GM21360 (cell line): Measurements from ENCODE around the gene RNPEPL1.

Experiments used
- ATAC-seq: cut with Tn5 transposase; IDR thresholded peaks from one replicate; pipeline ENCODE4 v1.9.1; 2021; ENCODE audit warnings: mild to moderate bottlenecking, moderate library complexity; ENCODE audit not compliant: unreplicated experiment

Gene RNPEPL1

DNA sequence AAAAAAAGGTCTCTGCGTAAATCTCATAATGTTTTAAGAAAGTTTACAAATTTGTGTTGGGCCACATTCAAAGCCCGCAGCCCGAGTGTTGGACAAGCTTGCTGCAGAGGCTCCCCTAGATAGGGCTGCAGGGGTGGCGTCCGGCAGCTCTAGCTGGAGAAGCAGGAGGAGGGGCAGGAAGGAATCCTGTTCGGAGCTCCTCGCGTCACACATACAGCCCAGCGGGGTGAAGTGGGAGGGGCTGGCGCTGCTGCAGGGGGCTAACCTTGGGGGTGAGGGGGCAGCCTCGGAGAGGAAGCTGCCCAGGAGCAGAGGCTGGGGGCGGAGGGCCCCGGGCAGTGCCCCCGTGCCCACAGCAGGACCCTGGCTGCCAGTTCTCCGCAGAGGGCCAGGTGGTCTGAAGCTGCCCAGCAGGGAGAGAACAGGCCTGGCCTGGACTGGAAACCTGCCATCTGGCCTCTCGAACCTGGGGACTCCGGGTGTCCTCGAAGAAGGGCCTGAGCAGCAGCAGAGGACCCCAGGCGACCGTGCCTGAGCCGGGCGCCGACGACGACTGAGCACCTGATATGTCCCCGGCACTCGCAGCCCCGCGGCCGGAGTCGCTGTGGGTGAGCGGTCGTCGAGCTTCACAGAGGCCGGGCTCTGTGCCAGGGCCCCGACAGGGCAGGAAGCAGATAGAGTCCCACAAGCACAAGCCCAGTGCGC is 54.4 kb downstream of the RNPEPL1 start:
- ATAC-seq: no peak

DNA sequence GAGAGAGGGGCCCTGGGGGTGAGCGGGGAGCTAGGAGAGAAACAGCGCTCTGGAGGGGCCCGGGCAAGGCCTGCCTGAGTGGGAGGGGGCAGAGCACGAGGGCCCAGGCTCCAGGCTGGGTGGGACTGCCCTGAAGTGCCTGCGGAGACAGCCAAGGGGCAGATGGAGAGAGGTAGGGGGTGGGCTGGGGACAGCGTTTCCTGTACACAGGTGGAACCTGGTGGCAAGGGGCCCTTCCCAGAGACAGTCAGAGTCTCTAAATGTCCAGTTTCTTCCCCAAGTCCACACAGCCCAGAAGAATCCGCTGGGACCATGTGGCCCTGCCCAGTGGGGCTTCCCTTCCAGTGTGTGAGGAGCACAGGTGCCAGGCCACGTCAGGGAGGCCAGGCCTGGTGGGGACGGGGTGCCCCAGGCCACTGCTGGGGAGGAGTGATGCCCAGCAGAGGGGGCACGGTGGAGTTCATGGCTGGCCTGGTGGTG is 55.3 kb downstream of the RNPEPL1 start:
- no peak for ATAC-seq

DNA sequence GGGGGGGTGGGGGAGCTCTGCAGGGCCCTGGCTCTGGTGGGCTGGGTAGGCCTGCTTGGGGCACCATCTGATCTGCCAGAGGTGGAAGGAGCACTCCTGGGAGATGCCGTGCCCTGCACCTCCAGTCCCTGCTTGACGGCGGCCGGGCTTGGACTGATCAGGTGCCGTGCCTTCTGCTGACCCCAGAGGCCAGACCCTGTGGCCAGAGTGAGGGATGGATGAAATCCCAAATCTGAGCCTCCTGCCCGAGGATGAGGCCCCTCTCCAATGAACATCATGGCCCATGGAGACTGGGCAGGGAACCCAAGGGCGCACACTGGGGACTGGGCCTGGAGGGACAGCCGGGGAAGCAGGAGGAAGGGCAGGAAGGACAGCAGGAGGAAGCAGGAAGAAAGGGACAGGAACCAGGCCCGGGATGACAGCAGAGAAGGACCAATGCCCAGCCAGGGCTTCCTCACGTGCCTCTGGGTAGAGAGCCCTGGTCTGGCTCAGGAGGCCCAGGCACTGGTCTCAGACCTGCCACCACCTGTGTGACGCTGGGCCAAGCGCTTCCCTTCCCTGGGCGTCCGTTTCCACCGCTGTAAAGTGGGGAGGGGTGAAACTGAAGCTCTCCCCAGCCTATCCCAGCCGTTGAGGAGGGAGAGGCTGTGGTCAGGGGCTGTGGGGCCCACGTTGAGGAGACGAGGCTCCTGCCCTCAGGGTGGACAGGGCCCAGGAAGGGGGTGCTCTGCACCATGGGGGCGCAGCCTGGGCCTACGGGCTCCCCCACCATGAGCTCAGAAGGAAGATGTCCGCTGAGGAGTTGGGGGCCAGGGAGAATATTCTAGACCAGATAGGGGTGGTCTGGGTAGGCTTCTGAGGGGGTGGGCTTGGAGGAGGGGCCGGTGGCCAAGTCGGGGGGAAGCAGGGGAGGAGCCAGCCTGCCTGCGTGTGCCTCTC is 56.0 kb downstream of the RNPEPL1 start:
- no peak for ATAC-seq

DNA sequence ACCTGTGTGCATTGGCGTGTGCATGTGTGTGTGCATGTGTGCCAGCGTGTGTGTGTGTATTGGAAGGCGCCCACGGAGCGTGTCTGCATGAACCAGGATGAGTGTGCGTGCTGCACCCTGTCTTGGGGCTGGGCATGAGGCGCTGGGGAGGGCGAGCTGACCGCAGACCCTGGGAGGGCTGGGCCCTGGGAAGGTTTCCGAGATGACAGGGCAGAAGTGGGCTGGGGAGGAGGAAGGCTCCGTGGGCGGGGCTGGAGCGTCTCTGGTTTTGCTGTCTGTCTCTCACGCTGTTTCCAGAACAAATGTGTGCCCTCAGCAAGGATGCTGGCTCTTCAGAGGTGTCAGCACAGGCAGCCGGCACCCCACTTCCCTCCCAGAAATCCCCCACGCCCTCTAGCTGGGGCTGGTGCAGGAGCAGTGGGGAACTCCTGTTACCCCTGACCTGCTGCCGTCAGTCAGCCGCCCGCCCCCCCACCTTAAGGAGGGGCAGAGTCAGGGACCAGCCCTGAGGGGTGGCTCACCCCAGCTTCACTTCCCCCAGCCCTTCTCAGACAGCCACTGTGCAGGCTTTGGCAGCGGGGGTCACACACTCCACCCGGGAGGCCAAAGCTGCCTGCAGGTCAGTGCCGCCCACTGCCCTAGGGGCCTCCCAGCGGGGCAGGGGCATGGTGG is 56.8 kb downstream of the RNPEPL1 start, which contains the start of gene GPR35:
Gene GPR35, plus strand, starts transcription at position 531 of the 672 bp plus-strand sequence. CDS start 4,473 bp downstream, outside the sequence.
- ATAC-seq: peak; percentile 31

DNA sequence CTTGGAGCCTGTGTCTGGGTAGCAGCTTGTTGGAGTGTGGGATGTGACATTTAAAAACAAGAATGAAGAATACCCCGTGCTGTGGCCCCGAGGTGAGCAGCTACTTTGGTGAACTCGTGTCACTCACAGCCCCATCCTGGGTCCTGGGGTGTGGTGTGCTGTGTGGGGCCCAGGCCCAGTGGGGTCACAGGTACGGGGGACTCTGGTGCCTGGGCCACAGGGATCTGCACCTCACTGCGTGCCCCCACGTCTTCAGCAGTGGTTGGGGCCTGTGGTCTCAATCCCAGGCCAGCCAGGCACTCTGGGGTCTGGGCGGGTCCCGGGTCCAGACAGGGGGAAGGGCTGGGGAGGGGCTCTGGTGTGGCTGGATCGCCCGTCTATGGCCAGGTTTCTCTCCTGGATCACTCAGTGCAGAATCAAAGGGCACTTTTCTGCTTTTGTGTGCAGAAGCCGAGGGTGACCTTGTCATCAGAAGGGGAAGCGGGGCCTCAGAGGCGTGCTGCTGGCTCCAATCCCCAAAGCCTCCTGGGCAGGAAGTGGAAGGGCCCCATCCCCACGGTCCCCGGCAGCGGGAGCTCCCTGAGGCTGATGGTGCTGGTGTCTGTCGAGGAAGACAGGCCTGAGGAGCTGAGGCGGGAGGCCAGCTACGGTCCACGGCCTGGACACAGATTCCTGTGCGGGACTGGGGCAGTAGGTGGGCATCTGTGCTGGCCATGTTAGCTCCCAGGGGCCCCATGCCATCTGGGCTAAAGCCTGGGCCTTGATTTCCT is 58.4 kb downstream of the RNPEPL1 start:
- no peak for ATAC-seq

DNA sequence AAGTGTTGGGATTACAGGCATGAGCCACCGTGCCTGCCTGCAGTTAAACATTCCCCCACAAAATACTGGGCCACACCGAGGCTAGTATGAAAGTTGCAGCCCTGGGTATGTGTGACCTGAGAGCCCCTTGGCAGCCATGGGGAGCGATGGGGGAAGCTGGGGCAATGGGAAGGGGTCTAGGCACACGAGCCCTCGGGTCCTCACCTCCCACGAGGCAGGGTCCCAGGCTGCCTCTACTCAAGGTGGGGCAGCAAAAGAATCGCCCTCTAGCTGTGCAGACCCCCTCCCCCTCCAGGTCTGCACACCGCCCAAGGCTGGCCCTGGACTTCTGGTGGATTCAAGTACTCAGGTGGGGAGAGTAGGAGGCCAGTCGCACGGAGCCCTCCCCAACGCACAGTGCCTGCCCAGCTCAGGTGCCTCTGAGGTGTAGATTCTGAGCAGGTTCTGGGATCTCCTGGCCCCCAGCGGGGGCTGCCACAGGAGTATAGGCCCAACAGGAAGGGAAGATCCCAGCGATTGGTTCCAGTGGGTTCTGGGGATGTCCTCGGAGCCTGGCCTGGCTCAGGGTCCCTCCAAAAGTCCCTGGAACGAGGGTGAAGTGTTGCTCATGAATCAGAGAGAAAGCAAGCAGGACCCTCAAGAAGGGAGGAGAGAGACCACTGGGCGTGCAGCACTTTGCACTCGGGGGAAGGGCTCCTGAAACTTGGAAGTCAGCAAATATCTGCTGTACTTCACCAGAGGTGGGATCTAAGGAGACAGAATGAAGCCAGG is 59.6 kb downstream of the RNPEPL1 start:
- no peak for ATAC-seq

DNA sequence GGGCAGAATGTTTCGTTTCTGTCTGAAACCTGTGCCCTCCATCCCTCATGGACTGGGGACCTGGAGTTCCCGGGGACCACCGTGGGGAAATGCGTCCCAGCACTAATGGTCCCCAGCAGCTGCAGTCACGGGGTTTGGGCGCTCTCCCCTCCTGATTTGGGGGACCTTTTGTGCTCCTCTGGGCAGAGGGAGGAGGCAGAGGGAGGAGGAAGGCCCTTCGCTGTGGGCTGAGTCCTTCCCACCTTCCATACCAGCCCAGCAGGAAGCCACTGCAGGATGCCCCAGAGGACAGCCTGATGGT is 60.2 kb downstream of the RNPEPL1 start:
- no peak for ATAC-seq

DNA sequence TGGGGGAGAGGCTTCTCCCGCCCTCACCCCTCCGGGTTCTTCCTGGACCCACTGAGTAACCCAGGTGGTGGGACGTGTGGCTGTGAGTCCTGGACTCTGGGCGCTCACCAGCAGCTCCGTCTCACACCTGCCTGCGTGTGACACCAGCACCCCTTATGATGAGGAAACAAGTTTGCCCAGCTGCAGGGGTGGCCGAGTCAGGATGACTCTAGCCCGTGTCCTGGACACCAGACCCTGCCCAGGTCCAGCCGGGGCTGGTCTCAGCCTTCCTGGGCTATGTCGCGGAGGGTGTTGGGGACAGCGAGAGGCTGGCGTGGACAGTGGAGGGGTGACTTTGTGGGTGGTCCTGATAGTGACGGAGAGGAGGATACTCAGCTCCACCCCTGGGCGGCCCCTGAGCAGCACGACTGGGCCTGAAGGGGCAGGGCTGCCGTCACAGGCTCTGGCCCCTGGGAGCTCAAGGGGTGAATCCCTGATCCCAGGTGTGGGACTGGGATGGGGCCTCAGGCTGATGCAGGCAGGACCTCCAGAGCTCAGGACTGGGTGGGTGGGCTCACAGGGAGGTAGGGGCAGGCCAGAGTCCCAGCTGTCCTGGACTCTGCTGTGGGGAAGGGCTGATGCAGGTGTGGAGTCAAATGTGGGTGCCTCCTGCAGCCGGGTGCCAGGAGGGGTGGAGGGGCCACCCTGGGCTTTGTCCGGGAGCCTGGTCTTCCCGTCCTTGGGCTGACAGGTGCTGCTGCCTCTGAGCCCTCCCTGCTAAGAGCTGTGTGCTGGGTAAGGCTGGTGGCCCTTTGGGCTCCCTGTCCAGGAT is 60.7 kb downstream of the RNPEPL1 start:
- no peak for ATAC-seq

DNA sequence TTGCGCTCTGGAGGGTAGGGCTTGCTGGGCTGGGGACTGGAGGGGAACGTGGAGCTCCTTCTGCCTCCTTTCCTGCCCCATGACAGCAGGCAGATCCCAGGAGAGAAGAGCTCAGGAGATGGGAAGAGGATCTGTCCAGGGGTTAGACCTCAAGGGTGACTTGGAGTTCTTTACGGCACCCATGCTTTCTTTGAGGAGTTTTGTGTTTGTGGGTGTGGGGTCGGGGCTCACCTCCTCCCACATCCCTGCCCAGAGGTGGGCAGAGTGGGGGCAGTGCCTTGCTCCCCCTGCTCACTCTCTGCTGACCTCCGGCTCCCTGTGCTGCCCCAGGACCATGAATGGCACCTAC is 61.3 kb downstream of the RNPEPL1 start:
- no peak for ATAC-seq

DNA sequence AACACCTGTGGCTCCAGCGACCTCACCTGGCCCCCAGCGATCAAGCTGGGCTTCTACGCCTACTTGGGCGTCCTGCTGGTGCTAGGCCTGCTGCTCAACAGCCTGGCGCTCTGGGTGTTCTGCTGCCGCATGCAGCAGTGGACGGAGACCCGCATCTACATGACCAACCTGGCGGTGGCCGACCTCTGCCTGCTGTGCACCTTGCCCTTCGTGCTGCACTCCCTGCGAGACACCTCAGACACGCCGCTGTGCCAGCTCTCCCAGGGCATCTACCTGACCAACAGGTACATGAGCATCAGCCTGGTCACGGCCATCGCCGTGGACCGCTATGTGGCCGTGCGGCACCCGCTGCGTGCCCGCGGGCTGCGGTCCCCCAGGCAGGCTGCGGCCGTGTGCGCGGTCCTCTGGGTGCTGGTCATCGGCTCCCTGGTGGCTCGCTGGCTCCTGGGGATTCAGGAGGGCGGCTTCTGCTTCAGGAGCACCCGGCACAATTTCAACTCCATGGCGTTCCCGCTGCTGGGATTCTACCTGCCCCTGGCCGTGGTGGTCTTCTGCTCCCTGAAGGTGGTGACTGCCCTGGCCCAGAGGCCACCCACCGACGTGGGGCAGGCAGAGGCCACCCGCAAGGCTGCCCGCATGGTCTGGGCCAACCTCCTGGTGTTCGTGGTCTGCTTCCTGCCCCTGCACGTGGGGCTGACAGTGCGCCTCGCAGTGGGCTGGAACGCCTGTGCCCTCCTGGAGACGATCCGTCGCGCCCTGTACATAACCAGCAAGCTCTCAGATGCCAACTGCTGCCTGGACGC is 61.9 kb downstream of the RNPEPL1 start:
- no peak for ATAC-seq
